Ecto neural progenitor cell (in vitro differentiated cells): Measurements from ENCODE around the gene KDM7A.
"Not testable (repeated sequence)": the region's sequence is repeated elsewhere in the genome, so short reads cannot be mapped to it uniquely, and the experiment has no call there.

Experiments used
- DNase-seq: peaks from one replicate; pipeline ENCODE4 v3.0.0-alpha.2; 2018; ENCODE audit warnings: low spot score

The KDM7A gene

GRCh38 chr7:140156460-140157080 lies 20.2 kb downstream of the KDM7A start:
- no peak for DNase-seq

- DNase-seq: no peak
Observed at GRCh38 chr7:140155428-140155827, 21.4 kb downstream of the KDM7A start.

- no peak for DNase-seq
Observed at GRCh38 chr7:140153666-140154161, 23.1 kb downstream of the KDM7A start.

- DNase-seq: no peak
Observed at GRCh38 chr7:140146574-140146973, 30.2 kb downstream of the KDM7A start.

GRCh38 chr7:140145709-140146108 lies 31.1 kb downstream of the KDM7A start:
- DNase-seq: no peak

GRCh38 chr7:140144821-140145220 lies 32.0 kb downstream of the KDM7A start:
- no peak for DNase-seq

GRCh38 chr7:140143997-140144396 lies 32.8 kb downstream of the KDM7A start:
- no peak for DNase-seq

- DNase-seq: no peak
Observed at GRCh38 chr7:140142031-140142430, 34.8 kb downstream of the KDM7A start.

- DNase-seq: no peak
Observed at GRCh38 chr7:140141256-140141655, 35.5 kb downstream of the KDM7A start.

- no peak for DNase-seq
Observed at GRCh38 chr7:140137078-140137477, 39.7 kb downstream of the KDM7A start.

GRCh38 chr7:140136073-140136472 lies 40.7 kb downstream of the KDM7A start:
- no peak for DNase-seq

GRCh38 chr7:140134039-140134438 lies 42.7 kb downstream of the KDM7A start:
- no peak for DNase-seq

- DNase-seq: no peak
Observed at GRCh38 chr7:140127360-140128127, 49.2 kb downstream of the KDM7A start.

GRCh38 chr7:140126435-140127034 lies 50.2 kb downstream of the KDM7A start:
- DNase-seq: no peak

GRCh38 chr7:140122965-140123364 lies 53.8 kb downstream of the KDM7A start:
- no peak for DNase-seq

GRCh38 chr7:140121326-140121725 lies 55.5 kb downstream of the KDM7A start:
- DNase-seq: no peak

- not testable (repeated sequence) for DNase-seq
Observed at GRCh38 chr7:140114817-140115216, 62.0 kb downstream of the KDM7A start.

- not testable (repeated sequence) for DNase-seq
Observed at GRCh38 chr7:140108777-140109176, 68.0 kb downstream of the KDM7A start.

- DNase-seq: no peak
Observed at GRCh38 chr7:140096459-140096858, 80.3 kb downstream of the KDM7A start.

GRCh38 chr7:140093375-140093774 lies 83.4 kb downstream of the KDM7A start:
- no peak for DNase-seq

GRCh38 chr7:140085447-140085846 lies 91.3 kb downstream of the KDM7A start:
- no peak for DNase-seq

GRCh38 chr7:140084972-140085371 lies 91.8 kb downstream of the KDM7A start:
- DNase-seq: no peak

- no peak for DNase-seq
Observed at GRCh38 chr7:140084142-140084655, 92.6 kb downstream of the KDM7A start.
